ENCODE results near the gene SFXN3.

Gene SFXN3

DNA sequence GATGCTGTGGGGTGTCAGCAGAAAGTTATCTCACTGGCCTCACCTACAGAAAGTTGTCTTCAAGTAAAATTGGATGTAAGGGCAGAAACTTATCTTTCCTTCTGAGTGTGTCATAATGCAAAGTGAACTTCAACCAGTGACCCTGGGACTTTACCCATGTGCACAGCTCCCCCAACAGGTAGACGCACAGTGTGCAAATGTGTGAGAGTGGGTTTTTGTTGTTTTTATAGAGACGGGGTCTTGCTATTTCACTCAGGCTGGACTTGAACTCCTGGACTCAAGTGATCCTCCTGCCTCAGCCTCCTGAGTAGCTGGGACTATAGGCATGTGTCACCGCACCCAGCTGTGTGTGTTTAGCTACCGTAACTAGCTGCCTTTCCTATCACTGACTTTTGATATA is 24.4 kb downstream of the SFXN3 start:
- TF ChIP-seq, protein P1, sequence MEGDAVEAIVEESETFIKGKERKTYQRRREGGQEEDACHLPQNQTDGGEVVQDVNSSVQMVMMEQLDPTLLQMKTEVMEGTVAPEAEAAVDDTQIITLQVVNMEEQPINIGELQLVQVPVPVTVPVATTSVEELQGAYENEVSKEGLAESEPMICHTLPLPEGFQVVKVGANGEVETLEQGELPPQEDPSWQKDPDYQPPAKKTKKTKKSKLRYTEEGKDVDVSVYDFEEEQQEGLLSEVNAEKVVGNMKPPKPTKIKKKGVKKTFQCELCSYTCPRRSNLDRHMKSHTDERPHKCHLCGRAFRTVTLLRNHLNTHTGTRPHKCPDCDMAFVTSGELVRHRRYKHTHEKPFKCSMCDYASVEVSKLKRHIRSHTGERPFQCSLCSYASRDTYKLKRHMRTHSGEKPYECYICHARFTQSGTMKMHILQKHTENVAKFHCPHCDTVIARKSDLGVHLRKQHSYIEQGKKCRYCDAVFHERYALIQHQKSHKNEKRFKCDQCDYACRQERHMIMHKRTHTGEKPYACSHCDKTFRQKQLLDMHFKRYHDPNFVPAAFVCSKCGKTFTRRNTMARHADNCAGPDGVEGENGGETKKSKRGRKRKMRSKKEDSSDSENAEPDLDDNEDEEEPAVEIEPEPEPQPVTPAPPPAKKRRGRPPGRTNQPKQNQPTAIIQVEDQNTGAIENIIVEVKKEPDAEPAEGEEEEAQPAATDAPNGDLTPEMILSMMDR (conservative IDR thresholded peaks at IDR 0.05; ENCODE audit: control insufficient read depth, insufficient read depth, low read depth, low read length): no peak
- DNase-seq (ENCODE audit: low read depth): no peak
- H3K4me3 ChIP-seq (ENCODE audit: control insufficient read depth, low read depth, low read length): no peak overlapping the region

DNA sequence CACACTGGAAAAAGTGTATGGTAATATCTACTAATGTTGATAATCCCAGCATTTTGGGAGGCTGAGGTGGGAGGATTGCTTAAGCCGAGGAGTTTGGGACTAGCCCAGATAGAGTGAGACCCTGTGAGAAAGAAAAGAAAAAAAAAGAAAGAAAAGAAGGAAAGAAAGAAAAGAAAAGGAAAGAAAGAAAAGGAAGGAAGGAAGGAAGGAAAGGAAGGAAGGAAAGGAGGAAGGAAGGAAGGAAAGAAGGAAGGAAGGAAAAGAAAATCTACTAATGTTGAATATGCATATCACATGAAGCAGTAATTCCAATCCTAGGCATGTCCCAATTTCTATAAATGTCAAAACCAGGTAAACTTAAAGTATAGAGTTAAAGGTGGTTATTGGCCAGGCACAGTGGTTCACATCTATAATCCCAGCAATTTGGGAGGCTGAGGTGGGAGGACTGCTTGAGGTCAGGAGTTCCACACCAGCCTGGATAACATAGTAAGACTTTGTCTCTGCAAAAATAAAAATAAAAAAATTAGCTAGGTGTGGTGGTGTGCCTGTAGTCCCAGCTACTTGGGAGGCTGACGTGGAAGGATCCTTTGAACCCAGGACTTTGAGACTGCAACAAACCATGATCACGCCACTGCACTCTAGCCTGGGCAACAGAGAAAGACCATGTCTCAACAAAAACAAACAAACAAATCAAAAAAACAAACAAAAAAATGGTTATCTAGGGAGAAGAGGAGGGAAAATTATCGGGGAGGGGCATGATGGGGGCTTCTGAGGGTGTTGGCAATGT is 25.5 kb downstream of the SFXN3 start:
- TF ChIP-seq, protein P1 (conservative IDR thresholded peaks at IDR 0.05; ENCODE audit: control insufficient read depth, insufficient read depth, low read depth, low read length): no peak
- no peak overlapping the region for H3K4me3 ChIP-seq (ENCODE audit: control insufficient read depth, low read depth, low read length)
- no peak for DNase-seq (ENCODE audit: low read depth)

DNA sequence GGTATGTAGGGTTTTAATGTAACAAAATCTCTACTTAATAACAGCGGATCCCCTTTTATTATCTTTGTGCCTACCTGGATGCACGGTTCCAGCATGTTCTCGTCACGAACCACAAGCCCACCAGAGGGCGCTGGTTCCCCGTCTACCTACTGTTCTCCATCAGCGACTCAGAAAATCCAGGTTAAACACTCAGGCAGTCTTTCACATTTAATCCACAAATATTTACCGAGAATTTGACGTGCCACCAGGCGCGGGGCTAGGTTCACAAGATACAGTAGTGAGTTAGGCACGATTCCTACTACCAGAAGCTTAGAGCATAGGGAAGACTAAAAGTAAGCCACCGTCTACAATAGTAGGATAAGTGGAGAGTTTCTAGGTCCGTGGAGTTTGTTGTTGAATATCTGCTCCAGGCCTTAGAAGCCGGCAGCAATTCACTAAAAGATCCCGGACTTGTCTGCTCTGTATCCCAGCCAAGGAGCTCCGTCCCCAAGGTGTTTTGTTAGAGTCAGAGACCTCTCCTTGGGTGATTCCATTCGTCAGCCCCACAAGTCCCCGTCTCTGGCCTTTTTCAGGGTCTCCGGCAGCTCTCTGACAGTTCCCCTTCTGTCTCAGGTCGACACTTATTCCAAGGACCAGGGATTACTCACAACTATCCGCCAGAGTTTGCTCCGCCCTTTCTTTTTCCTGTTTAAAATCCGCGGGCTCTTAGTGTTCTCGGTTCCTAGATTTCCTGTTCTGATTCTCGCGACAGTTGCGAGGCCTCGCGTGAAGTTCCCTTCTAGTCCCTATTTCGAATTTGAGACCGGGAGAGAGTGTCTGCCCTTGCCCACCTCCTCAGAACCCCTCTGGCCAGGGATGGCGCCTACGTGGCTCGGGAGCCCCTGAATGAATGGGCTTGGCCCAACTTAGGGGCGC is 29.3 kb downstream of the SFXN3 start:
- DNase-seq (ENCODE audit: low read depth): peak; percentile 96
- TF ChIP-seq, protein P1 (conservative IDR thresholded peaks at IDR 0.05; ENCODE audit: control insufficient read depth, insufficient read depth, low read depth, low read length): peak; percentile 87
- H3K4me3 ChIP-seq (ENCODE audit: control insufficient read depth, low read depth, low read length): peak overlapping the region; percentile 96

DNA sequence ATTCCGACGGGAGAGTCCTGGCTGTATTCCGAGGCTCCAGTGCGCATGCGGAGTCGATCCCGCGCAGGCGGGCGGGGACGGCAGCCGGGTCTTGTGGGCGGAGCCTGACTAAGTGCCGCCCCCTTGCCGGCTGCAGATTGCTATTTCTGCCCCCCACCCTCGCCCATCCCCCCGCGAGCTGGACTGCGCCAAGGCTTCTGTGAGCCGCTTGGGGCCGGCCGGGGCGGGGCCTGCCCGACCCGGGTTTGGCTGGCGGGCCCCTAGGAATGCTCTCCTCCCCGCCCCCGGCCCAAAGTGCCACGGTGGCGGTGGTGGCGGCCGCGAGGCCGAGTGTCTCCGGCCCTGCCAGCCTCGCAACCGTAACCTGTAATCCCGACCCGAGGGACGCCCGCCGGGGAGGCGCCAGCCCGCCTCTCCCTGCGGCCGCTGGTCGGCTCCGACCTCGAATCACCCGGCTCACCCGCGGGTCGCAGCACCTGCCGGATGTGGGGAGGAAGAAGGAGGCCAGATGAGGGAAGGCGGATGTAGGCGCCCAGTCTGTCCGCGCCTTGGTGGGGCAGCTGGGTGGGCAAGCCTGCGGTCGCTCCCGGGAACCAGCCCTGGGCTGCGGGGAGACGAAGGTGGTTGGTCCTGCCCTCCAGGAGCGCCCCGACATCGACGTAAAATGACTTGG is 30.1 kb downstream of the SFXN3 start:
- TF ChIP-seq, protein P1 (conservative IDR thresholded peaks at IDR 0.05; ENCODE audit: control insufficient read depth, insufficient read depth, low read depth, low read length): no peak
- peak overlapping the region; percentile 96 for H3K4me3 ChIP-seq (ENCODE audit: control insufficient read depth, low read depth, low read length)
- peak; percentile 86 for DNase-seq (ENCODE audit: low read depth)

DNA sequence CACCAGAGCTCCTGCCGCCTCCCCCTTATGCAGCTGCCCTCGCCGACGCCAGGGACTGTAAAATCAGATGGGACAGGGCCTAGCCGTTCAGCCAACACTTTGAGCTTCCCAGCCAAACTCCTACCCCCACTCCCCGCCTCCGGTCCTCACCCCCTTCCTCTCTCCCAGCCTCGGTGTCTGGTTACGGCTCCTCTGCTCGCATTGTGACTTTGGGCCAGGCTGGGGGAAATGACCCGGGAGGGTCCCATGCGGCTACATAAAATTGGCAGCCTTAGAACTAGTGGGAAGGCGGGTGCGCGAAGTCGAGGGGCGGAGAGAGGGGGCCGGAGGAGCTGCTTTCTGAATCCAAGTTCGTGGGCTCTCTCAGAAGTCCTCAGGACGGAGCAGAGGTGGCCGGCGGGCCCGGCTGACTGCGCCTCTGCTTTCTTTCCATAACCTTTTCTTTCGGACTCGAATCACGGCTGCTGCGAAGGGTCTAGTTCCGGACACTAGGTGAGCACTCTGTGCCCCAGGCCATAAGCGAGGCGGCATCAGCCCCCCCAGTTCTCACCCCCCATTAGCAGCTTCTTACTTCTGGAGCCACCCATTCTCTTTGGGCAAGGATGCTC is 30.7 kb downstream of the SFXN3 start, which contains the start of gene KAZALD1:
KAZALD1 (plus strand) TSS at position 366 of the 608 bp plus-strand sequence. CDS start 604 bp downstream, outside the sequence.
- H3K4me3 ChIP-seq (ENCODE audit: control insufficient read depth, low read depth, low read length): peak within 1 kb of the TSS; percentile 96
- peak; percentile 67 for DNase-seq (ENCODE audit: low read depth)
- TF ChIP-seq, protein P1 (conservative IDR thresholded peaks at IDR 0.05; ENCODE audit: control insufficient read depth, insufficient read depth, low read depth, low read length): no peak

Data from fibroblast of mammary gland (primary cell).